Neural progenitor cell (in vitro differentiated cells): ENCODE measurements around the gene PPID.

Source experiments
- CTCF ChIP-seq: fragments of 200-600 bp; sonication (generic); IDR thresholded peaks from 2 replicates; pipeline ENCODE4 v1.5.1; 2017; ENCODE audit warnings: antibody characterized with exemption, mild to moderate bottlenecking
- EZH2phosphoT487 ChIP-seq: fragments of 200-600 bp; sonication (generic); IDR thresholded peaks from 2 replicates; pipeline ENCODE4 v1.6.1; 2017; ENCODE audit warnings: antibody characterized with exemption

GRCh38 chr4:158756588-158756987 lies 33.4 kb upstream of the PPID start:
- TF ChIP-seq EZH2phosphoT487 (no peak), CTCF (no peak)
